Lung (tissue), 12 donors: ENCODE measurements around the gene SF3B5. TPM values are rescaled to one million over a fixed set of nuclear protein-coding genes. Genes with fewer than 3 reads are reported as not detected.

Experiments
- ATAC-seq: fragments of 200-7000 bp; cut with Tn5 transposase; one replicate; pipeline ENCODE4 v1.9.1; 2020; ENCODE audit warnings: moderate number of reproducible peaks; ENCODE audit not compliant: insufficient read depth, low FRiP score
- DNase-seq, 3 donors: peaks; one replicate each; pipeline ENCODE4 v3.0.0-alpha.2; 2013 to 2017
- H3K27ac ChIP-seq, 2 donors: one replicate each; pipeline ENCODE4 v1.5.1; 2013; ENCODE audit warnings: mild to moderate bottlenecking in 2 of 2, moderate library complexity in 2 of 2, control low read depth in 1 of 2, inconsistent platforms in 1 of 2, low read depth in 1 of 2, low read length in 1 of 2
- H3K27me3 ChIP-seq, 3 donors: one replicate each; pipeline ENCODE4 v1.5.1; 2013; ENCODE audit warnings: low read length in 2 of 3; ENCODE audit not compliant: control insufficient read depth in 3 of 3, insufficient read depth in 3 of 3
- H3K36me3 ChIP-seq, 4 donors: one replicate each; pipeline ENCODE4 v1.5.1; 2013; ENCODE audit warnings: low read length in 4 of 4, mild to moderate bottlenecking in 1 of 4, moderate library complexity in 1 of 4; ENCODE audit not compliant: control insufficient read depth in 4 of 4, insufficient read depth in 4 of 4
- H3K4me1 ChIP-seq, 5 donors: one replicate each; pipeline ENCODE4 v1.5.1; 2013; ENCODE audit warnings: low read length in 5 of 5, mild to moderate bottlenecking in 2 of 5, moderate library complexity in 1 of 5; ENCODE audit not compliant: control insufficient read depth in 5 of 5, insufficient read depth in 5 of 5
- H3K4me3 ChIP-seq: one replicate; pipeline ENCODE4 v1.5.1; 2013; ENCODE audit warnings: mild to moderate bottlenecking, control low read depth, moderate library complexity
- H3K9ac ChIP-seq, 2 donors: one replicate each; pipeline ENCODE4 v1.5.1; 2013; ENCODE audit warnings: low read length in 2 of 2, control low read depth in 1 of 2; ENCODE audit not compliant: insufficient read depth in 1 of 2
- H3K9me3 ChIP-seq, 4 donors: one replicate each; pipeline ENCODE4 v1.5.1; 2013; ENCODE audit warnings: low read length in 3 of 4, mild to moderate bottlenecking in 1 of 4, moderate library complexity in 1 of 4; ENCODE audit not compliant: control insufficient read depth in 4 of 4, insufficient read depth in 3 of 4
- CTCF ChIP-seq: IDR thresholded peaks from 2 replicates; pipeline ENCODE4 v1.5.1; 2012; ENCODE audit warnings: mild to moderate bottlenecking; ENCODE audit errors: control extremely low read depth, extremely low read depth
- WGBS, 2 donors: extraction: QIAGEN DNeasy Blood & Tissue Kit; methylation state at CpG; one replicate each; pipeline ENCODE4 v1.1.7; 2013; 5-methylcytosine and 5-hydroxymethylcytosine counted together
- polyA plus RNA-seq, 2 donors: library from polyadenylated mRNA; stranded (reverse); fragments of 200-250 nt; gene quantifications; one replicate each; pipeline ENCODE4 v1.2.1, GENCODE V29; 2013
- total RNA-seq, 2 donors: library from RNA; depleted of rRNA in 1 of 2; stranded (reverse); fragments of >200 nt in 1 of 2; gene quantifications; one replicate each; pipeline ENCODE4 v1.2.1, GENCODE V29; 2014 to 2021
- donor health status: control.
- donor health status: control.
- donor health status: Bipolar disorder and iron deficiency.
- donor health status: healthy.
- donor health status: DM: yes; HTN: yes; CAD: no.

Gene SF3B5
- total and polyA plus RNA-seq, 4 donors, result 36.3 to 251 (median 162) TPM

DNA sequence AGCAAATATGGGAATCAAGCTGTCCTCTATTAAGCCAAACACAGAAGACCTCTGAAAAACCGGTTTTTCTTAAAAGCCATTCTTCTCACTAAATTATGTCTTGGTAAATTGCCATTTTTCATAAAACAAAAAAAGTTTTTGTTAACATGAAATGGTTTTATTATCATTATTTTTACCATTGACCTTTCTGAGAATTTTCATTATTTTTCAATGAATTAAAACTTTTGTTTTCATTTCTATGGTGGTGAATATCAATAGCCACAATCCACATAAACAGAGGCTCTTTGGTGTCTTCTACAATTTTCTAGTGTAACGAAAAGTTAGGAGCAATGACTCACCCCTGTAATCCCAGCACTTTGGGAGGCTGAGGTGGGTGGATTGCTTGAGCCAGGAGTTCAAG, 2.1 kb downstream of the SF3B5 start:
- no peak for TF ChIP-seq CTCF
- Histone ChIP-seq H3K36me3 (peaks cover 0 to 3% (median 0%) of the 10 kb centered on the region in 4 donors), H3K27me3 (no peaks in the 10 kb centered on the region), H3K4me3 (no peak overlapping the region), H3K27ac (no peak overlapping the region), H3K4me1 (peaks cover 0 to 16% (median 8%) of the 10 kb centered on the region in 5 donors), H3K9me3 (no peaks in the 10 kb centered on the region), H3K9ac (no peak overlapping the region)
- ATAC-seq, result no peak
- 82 to 92% methylated on average over 2 of the region's 2 CpGs for WGBS, 2 donors
- DNase-seq, result no peak

- TF ChIP-seq CTCF, result no peak
- 70 to 81% methylated on average over 4 of the region's 4 CpGs for WGBS, 2 donors
- H3K36me3 ChIP-seq, result peaks cover 0 to 3% (median 0%) of the 10 kb centered on the region in 4 donors
- H3K9me3 ChIP-seq, result no peaks in the 10 kb centered on the region
- DNase-seq, result no peak
- H3K27ac ChIP-seq, result no peak overlapping the region
- H3K9ac ChIP-seq, result no peak overlapping the region
- no peak for ATAC-seq
- H3K4me1 ChIP-seq, result peaks cover 0 to 16% (median 8%) of the 10 kb centered on the region in 5 donors
- H3K27me3 ChIP-seq, result no peaks in the 10 kb centered on the region
- H3K4me3 ChIP-seq, result no peak overlapping the region
Measured at GRCh38 chr6:144090384-144090783, 5.0 kb downstream of the SF3B5 start.

- Histone ChIP-seq H3K9ac (no peak overlapping the region), H3K27ac (no peak overlapping the region), H3K27me3 (no peaks in the 10 kb centered on the region), H3K4me3 (no peak overlapping the region), H3K36me3 (no peaks in the 10 kb centered on the region), H3K9me3 (no peaks in the 10 kb centered on the region), H3K4me1 (no peaks in the 10 kb centered on the region)
- WGBS, 2 donors, result 59 to 77% methylated on average over 13 of the region's 13 CpGs
- ATAC-seq, result no peak
- no peak for DNase-seq
- no peak for TF ChIP-seq CTCF
Measured at GRCh38 chr6:144087789-144088426, 7.5 kb downstream of the SF3B5 start.

GRCh38 chr6:144086959-144087358, 8.4 kb downstream of the SF3B5 start:
- Histone ChIP-seq H3K27ac (no peak overlapping the region), H3K9me3 (no peaks in the 10 kb centered on the region), H3K4me3 (no peak overlapping the region), H3K36me3 (no peaks in the 10 kb centered on the region), H3K27me3 (no peaks in the 10 kb centered on the region), H3K9ac (no peak overlapping the region), H3K4me1 (no peaks in the 10 kb centered on the region)
- ATAC-seq (no peak), DNase-seq (no peak)
- TF ChIP-seq CTCF, result no peak
- WGBS, 2 donors, result 96% methylated on average over 3 of the region's 3 CpGs
